Body of pancreas (tissue), 4 donors: ENCODE results near the gene ERG.

Experiments
- POLR2A ChIP-seq, 3 donors: fragments of 450-650 bp; IDR thresholded peaks; one replicate each; pipeline ENCODE4 v1.6.1; 2016; ENCODE audit warnings: antibody characterized with exemption in 3 of 3, mild to moderate bottlenecking in 2 of 3
- TF ChIP-seq, protein P1 (sequence below), 7 experiments: fragments of 450-650 bp in 4 of 7; fragments of 200-600 bp in 3 of 7; sonication (generic) in 3 of 7; IDR thresholded peaks; one replicate each; pipeline ENCODE4 v1.5.1; 2016 to 2019; ENCODE audit warnings: antibody characterized with exemption in 7 of 7

GRCh38 chr21:38361324-38361723 is 137.0 kb downstream of the ERG start:
- no peak for TF ChIP-seq POLR2A (IDR thresholded peaks at IDR 0.05)
- TF ChIP-seq, protein P1, sequence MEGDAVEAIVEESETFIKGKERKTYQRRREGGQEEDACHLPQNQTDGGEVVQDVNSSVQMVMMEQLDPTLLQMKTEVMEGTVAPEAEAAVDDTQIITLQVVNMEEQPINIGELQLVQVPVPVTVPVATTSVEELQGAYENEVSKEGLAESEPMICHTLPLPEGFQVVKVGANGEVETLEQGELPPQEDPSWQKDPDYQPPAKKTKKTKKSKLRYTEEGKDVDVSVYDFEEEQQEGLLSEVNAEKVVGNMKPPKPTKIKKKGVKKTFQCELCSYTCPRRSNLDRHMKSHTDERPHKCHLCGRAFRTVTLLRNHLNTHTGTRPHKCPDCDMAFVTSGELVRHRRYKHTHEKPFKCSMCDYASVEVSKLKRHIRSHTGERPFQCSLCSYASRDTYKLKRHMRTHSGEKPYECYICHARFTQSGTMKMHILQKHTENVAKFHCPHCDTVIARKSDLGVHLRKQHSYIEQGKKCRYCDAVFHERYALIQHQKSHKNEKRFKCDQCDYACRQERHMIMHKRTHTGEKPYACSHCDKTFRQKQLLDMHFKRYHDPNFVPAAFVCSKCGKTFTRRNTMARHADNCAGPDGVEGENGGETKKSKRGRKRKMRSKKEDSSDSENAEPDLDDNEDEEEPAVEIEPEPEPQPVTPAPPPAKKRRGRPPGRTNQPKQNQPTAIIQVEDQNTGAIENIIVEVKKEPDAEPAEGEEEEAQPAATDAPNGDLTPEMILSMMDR (IDR thresholded peaks at IDR 0.05) = no peak
